ENCODE results near the gene INHBA.

GRCh38 chr7:41720046-41720445, 17.2 kb upstream of the INHBA start:
- TF ChIP-seq EZH2 (IDR thresholded peaks at IDR 0.05; ENCODE audit: insufficient read depth, poor library complexity, severe bottlenecking): no peak
- no peak for TF ChIP-seq EZH2phosphoT487 (IDR thresholded peaks at IDR 0.05; ENCODE audit: insufficient read depth, low read depth)

All from GM23248 (cell line).